PC-3 (cell line): ENCODE data around the gene TMEM235.

Experiments used
- CTCF ChIP-seq: fragments of 300-600 bp; sonication (generic); conservative IDR thresholded peaks from 2 replicates; pipeline ENCODE4 v1.5.1; 2017; ENCODE audit warnings: antibody characterized with exemption, low read depth, mild to moderate bottlenecking, low read length
- EZH2 ChIP-seq: fragments of 300-600 bp; sonication (generic); IDR thresholded peaks from one replicate; pipeline ENCODE4 v1.6.1; 2017; ENCODE audit warnings: antibody characterized with exemption, mild to moderate bottlenecking, low read length; ENCODE audit not compliant: unreplicated experiment
- EZH2phosphoT487 ChIP-seq: fragments of 300-600 bp; sonication (generic); IDR thresholded peaks from 2 replicates; pipeline ENCODE4 v1.6.1; 2018; ENCODE audit warnings: mild to moderate bottlenecking, antibody characterized with exemption, low read length, borderline replicate concordance

GRCh38 chr17:78266231-78266631, 34.8 kb downstream of the TMEM235 start:
- no peak for TF ChIP-seq EZH2phosphoT487
- no peak for TF ChIP-seq CTCF
- TF ChIP-seq EZH2 = no peak
